ENCODE results near the gene KRTAP2-1.
"Not testable (repeated sequence)": the region's sequence is repeated elsewhere in the genome, so short reads cannot be mapped to it uniquely, and the experiment has no call there.

- TF ChIP-seq FOXP4 (CRISPR knock-in tag; IDR thresholded peaks at IDR 0.05); POLR2A (IDR thresholded peaks at IDR 0.05; ENCODE audit: insufficient read depth in 1 of 2, low read depth in 2 of 2, low read length in 2 of 2); JUN (CRISPR knock-in tag; IDR thresholded peaks at IDR 0.05); CEBPB (IDR thresholded peaks at IDR 0.05; ENCODE audit: borderline replicate concordance, low read depth, low read length); ZNF230 (CRISPR knock-in tag; IDR thresholded peaks at IDR 0.05); FOXJ3 (CRISPR knock-in tag; IDR thresholded peaks at IDR 0.05; ENCODE audit: borderline replicate concordance); CTCF (CRISPR knock-in tag; IDR thresholded peaks at IDR 0.05): not testable (repeated sequence)
Measured at GRCh38 chr17:41054556-41054955, 7.4 kb upstream of the KRTAP2-1 start.

Data from HepG2 (cell line).